ENCODE results near the gene CNGB1.

- TF ChIP-seq, protein P1, sequence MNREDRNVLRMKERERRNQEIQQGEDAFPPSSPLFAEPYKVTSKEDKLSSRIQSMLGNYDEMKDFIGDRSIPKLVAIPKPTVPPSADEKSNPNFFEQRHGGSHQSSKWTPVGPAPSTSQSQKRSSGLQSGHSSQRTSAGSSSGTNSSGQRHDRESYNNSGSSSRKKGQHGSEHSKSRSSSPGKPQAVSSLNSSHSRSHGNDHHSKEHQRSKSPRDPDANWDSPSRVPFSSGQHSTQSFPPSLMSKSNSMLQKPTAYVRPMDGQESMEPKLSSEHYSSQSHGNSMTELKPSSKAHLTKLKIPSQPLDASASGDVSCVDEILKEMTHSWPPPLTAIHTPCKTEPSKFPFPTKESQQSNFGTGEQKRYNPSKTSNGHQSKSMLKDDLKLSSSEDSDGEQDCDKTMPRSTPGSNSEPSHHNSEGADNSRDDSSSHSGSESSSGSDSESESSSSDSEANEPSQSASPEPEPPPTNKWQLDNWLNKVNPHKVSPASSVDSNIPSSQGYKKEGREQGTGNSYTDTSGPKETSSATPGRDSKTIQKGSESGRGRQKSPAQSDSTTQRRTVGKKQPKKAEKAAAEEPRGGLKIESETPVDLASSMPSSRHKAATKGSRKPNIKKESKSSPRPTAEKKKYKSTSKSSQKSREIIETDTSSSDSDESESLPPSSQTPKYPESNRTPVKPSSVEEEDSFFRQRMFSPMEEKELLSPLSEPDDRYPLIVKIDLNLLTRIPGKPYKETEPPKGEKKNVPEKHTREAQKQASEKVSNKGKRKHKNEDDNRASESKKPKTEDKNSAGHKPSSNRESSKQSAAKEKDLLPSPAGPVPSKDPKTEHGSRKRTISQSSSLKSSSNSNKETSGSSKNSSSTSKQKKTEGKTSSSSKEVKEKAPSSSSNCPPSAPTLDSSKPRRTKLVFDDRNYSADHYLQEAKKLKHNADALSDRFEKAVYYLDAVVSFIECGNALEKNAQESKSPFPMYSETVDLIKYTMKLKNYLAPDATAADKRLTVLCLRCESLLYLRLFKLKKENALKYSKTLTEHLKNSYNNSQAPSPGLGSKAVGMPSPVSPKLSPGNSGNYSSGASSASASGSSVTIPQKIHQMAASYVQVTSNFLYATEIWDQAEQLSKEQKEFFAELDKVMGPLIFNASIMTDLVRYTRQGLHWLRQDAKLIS (CRISPR knock-in tag; IDR thresholded peaks at IDR 0.05), result no peak
- TF ChIP-seq CTCF (CRISPR knock-in tag; IDR thresholded peaks at IDR 0.05) (no peak), SNAI1 (CRISPR knock-in tag; IDR thresholded peaks at IDR 0.05; ENCODE audit: borderline replicate concordance) (no peak)
Observed at GRCh38 chr16:57935904-57936303, 35.0 kb downstream of the CNGB1 start.

Measured in HepG2 (cell line).